Prostate gland (tissue), 2 donors: ENCODE results near the gene ACTRT2.

Experiments
- CTCF ChIP-seq, 4 experiments: fragments of 200-600 bp in 2 of 4; fragments of 450-650 bp in 2 of 4; sonication (generic) in 2 of 4; IDR thresholded peaks; 1 replicate in 3 of 4; 2 replicates in 1 of 4; pipeline ENCODE4 v1.5.1; 2016 to 2019; ENCODE audit warnings: antibody characterized with exemption in 4 of 4, mild to moderate bottlenecking in 2 of 4, moderate library complexity in 2 of 4
- POLR2A ChIP-seq: fragments of 450-650 bp; IDR thresholded peaks from one replicate; pipeline ENCODE4 v1.6.1; 2016; ENCODE audit warnings: antibody characterized with exemption, mild to moderate bottlenecking

GRCh38 chr1:3026124-3026523, 4.9 kb downstream of the ACTRT2 start:
- no peak for TF ChIP-seq CTCF (IDR thresholded peaks at IDR 0.05)
- no peak for TF ChIP-seq POLR2A
